Lower leg skin (tissue), 3 donors: ENCODE measurements around the gene CSNK2B.

ENCODE experiments used
- POLR2A ChIP-seq, 2 donors: fragments of 450-650 bp; IDR thresholded peaks; one replicate each; pipeline ENCODE4 v1.6.1; 2016 to 2017; ENCODE audit warnings: antibody characterized with exemption in 2 of 2, mild to moderate bottlenecking in 1 of 2, moderate library complexity in 1 of 2
- TF ChIP-seq, protein P1 (sequence below), 3 donors: fragments of 450-650 bp; IDR thresholded peaks; one replicate each; pipeline ENCODE4 v1.5.1; 2016; ENCODE audit warnings: antibody characterized with exemption in 3 of 3, mild to moderate bottlenecking in 3 of 3, moderate library complexity in 2 of 3

DNA sequence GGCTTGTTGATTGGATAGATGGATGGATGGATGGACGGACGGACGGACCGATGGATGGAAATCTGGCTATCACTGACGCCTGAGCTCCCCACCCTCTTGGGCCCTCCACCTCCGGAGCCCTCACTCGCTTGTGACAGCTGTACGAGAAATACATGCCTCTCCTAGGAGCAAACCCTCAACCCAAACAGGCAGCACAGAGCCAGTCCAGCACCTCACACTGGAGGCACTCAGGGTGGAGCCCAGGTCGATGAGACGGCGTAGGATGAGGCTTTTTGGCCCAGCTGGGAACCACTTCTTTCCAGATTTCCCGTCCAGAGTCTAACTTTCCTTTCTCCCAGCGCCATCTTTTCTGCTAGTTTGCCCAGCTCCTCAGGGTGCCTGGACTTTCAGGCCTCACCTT is 17.7 kb downstream of the CSNK2B start:
- TF ChIP-seq, protein P1, sequence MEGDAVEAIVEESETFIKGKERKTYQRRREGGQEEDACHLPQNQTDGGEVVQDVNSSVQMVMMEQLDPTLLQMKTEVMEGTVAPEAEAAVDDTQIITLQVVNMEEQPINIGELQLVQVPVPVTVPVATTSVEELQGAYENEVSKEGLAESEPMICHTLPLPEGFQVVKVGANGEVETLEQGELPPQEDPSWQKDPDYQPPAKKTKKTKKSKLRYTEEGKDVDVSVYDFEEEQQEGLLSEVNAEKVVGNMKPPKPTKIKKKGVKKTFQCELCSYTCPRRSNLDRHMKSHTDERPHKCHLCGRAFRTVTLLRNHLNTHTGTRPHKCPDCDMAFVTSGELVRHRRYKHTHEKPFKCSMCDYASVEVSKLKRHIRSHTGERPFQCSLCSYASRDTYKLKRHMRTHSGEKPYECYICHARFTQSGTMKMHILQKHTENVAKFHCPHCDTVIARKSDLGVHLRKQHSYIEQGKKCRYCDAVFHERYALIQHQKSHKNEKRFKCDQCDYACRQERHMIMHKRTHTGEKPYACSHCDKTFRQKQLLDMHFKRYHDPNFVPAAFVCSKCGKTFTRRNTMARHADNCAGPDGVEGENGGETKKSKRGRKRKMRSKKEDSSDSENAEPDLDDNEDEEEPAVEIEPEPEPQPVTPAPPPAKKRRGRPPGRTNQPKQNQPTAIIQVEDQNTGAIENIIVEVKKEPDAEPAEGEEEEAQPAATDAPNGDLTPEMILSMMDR (IDR thresholded peaks at IDR 0.05): no peak
- no peak for TF ChIP-seq POLR2A (IDR thresholded peaks at IDR 0.05)
